HG03457 (cell line): ENCODE measurements around the gene KRTAP23-1.

Experiments
- ATAC-seq: cut with Tn5 transposase; IDR thresholded peaks from one replicate; pipeline ENCODE4 v1.9.1; 2021; ENCODE audit warnings: moderate number of reproducible peaks; ENCODE audit not compliant: unreplicated experiment

The KRTAP23-1 gene

DNA sequence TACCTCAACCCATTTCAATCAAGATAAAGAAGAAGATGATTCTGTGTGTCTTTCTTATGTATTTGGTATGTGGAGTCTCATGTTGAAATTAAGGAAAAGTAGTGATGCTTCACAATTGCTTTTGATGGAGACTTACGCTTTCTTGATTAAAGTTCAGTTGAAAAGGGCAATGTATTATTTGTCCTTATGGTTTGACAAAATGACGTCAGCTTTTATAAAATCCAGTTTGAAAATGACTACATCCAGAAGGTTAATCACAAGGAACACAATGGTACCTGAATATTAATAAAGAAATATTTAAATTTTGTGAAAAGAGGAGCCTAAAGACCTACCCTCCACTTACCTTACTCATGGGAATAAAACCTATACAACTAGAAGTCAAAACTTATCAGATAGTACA, 32.7 kb downstream of the KRTAP23-1 start:
- ATAC-seq, result no peak

DNA sequence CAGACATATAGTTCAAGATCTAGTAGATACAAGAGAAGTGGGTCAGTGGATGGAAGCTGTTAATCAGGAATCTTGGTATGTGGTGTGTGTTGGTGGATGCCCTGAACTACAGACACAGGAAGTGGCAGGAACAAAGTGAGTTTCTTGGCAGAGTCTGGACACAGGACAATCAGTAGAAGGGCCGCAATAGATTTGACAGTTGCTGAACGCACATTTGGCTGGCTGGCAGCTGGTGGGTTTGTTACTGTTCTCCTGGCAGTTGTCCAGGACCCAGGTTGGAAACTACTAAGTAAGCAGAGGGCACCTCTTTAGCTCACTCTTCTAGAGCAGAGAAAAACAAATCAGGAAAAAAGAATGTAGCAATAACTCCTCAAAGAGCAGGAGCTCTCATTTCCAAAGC, 41.5 kb downstream of the KRTAP23-1 start:
- ATAC-seq, result no peak

DNA sequence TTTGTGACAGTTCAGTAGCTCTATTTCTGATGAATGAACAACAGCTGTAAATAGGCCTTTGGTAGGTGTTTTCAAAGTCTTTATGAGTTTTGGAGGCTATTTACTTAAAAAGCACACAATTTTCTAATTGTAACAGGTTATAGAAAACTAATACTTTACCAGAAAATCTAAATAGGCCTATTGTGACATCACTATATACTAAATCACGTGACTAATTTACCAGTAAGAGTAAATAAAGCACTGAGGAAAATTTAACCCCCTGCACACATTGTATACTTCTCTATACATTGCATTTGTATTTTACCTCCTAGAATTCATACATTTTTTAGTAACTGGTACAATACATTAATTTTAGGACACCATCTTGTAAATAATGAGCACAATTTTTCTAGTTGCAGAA, 43.3 kb downstream of the KRTAP23-1 start:
- ATAC-seq, result no peak
